Measurements from ENCODE around the gene UHMK1.
"Not testable (repeated sequence)": the region's sequence is repeated elsewhere in the genome, so short reads cannot be mapped to it uniquely, and the experiment has no call there.

The UHMK1 gene

GRCh38 chr1:162497723-162498495 is at the start of gene UHMK1:
TSS of gene UHMK1 (plus strand) at chr1:162497818. CDS start at chr1:162498001, 183 bp downstream.
- peak; percentile 79 to 89 (median 85) for DNase-seq (ENCODE audit: low read depth in 3 of 3)

- not testable (repeated sequence) for DNase-seq (ENCODE audit: low read depth in 3 of 3)
Observed at GRCh38 chr1:162454361-162454760, 43.3 kb upstream of the UHMK1 start.

- DNase-seq (ENCODE audit: low read depth in 3 of 3), result no peak
Observed at GRCh38 chr1:162456323-162456722, 41.3 kb upstream of the UHMK1 start.

- DNase-seq (ENCODE audit: low read depth in 3 of 3), result no peak
Observed at GRCh38 chr1:162458236-162458635, 39.4 kb upstream of the UHMK1 start.

- DNase-seq (ENCODE audit: low read depth in 3 of 3), result not testable (repeated sequence)
Observed at GRCh38 chr1:162462425-162462824, 35.2 kb upstream of the UHMK1 start.

- DNase-seq (ENCODE audit: low read depth in 3 of 3), result no peak
Observed at GRCh38 chr1:162463021-162463420, 34.6 kb upstream of the UHMK1 start.

- no peak for DNase-seq (ENCODE audit: low read depth in 3 of 3)
Observed at GRCh38 chr1:162466797-162467196, 30.8 kb upstream of the UHMK1 start.

- no peak for DNase-seq (ENCODE audit: low read depth in 3 of 3)
Observed at GRCh38 chr1:162470216-162470615, 27.4 kb upstream of the UHMK1 start.

- no peak for DNase-seq (ENCODE audit: low read depth in 3 of 3)
Observed at GRCh38 chr1:162471290-162471853, 26.2 kb upstream of the UHMK1 start.

GRCh38 chr1:162475089-162475488 is 22.5 kb upstream of the UHMK1 start:
- DNase-seq (ENCODE audit: low read depth in 3 of 3), result no peak

GRCh38 chr1:162475539-162476185 is 22.0 kb upstream of the UHMK1 start:
- DNase-seq (ENCODE audit: low read depth in 3 of 3), result no peak

GRCh38 chr1:162476620-162477019 is 21.0 kb upstream of the UHMK1 start:
- DNase-seq (ENCODE audit: low read depth in 3 of 3), result no peak

GRCh38 chr1:162485236-162485635 is 12.4 kb upstream of the UHMK1 start:
- DNase-seq (ENCODE audit: low read depth in 3 of 3), result no peak

GRCh38 chr1:162487241-162487640 is 10.4 kb upstream of the UHMK1 start:
- DNase-seq (ENCODE audit: low read depth in 3 of 3), result no peak

- DNase-seq (ENCODE audit: low read depth in 3 of 3), result no peak
Observed at GRCh38 chr1:162488219-162488618, 9.4 kb upstream of the UHMK1 start.

GRCh38 chr1:162495531-162496233 is 1.9 kb upstream of the UHMK1 start:
- DNase-seq (ENCODE audit: low read depth in 3 of 3), result not testable (repeated sequence)

GRCh38 chr1:162497104-162497722 is 405 bp upstream of the UHMK1 start:
- no peak for DNase-seq (ENCODE audit: low read depth in 3 of 3)

- DNase-seq (ENCODE audit: low read depth in 3 of 3), result no peak
Observed at GRCh38 chr1:162498496-162498810, 835 bp downstream of the UHMK1 start.

GRCh38 chr1:162500805-162501204 is 3.2 kb downstream of the UHMK1 start:
- DNase-seq (ENCODE audit: low read depth in 3 of 3), result no peak

GRCh38 chr1:162502077-162502476 is 4.5 kb downstream of the UHMK1 start:
- DNase-seq (ENCODE audit: low read depth in 3 of 3), result no peak

GRCh38 chr1:162502928-162503327 is 5.3 kb downstream of the UHMK1 start:
- DNase-seq (ENCODE audit: low read depth in 3 of 3), result no peak

GRCh38 chr1:162527314-162527713 is 29.7 kb downstream of the UHMK1 start:
- DNase-seq (ENCODE audit: low read depth in 3 of 3), result no peak
